NCI-H526 (cell line): ENCODE results near the gene CES2.
"Not testable (repeated sequence)": the region's sequence is repeated elsewhere in the genome, so short reads cannot be mapped to it uniquely, and the experiment has no call there.

ENCODE experiments used
- DNase-seq, 2 experiments: peaks; one replicate each; lab custom pipeline; 2025; lab: John Stamatoyannopoulos, UW

The CES2 gene

GRCh38 chr16:66935314-66936011, at the start of gene CES2:
CES2 (plus strand) TSS chr16:66935516; CDS start chr16:66935636, 120 bp downstream.
- peak in 1 of 2 experiments; percentile 39 for DNase-seq

- no peak for DNase-seq
These were observed 49.0 kb upstream of the CES2 start for GRCh38 chr16:66886321-66886720.

GRCh38 chr16:66886914-66887313, 48.4 kb upstream of the CES2 start:
- DNase-seq: no peak

- no peak for DNase-seq
These were observed 46.4 kb upstream of the CES2 start for GRCh38 chr16:66888647-66889615.

GRCh38 chr16:66889622-66890021, 45.7 kb upstream of the CES2 start:
- no peak for DNase-seq

GRCh38 chr16:66890799-66891198, 44.5 kb upstream of the CES2 start:
- no peak for DNase-seq

GRCh38 chr16:66891360-66891759, 44.0 kb upstream of the CES2 start:
- DNase-seq: no peak

- DNase-seq: no peak
These were observed 43.5 kb upstream of the CES2 start for GRCh38 chr16:66891797-66892196.

- no peak for DNase-seq
These were observed 41.3 kb upstream of the CES2 start for GRCh38 chr16:66894055-66894454.

- peak; percentile 13 to 71 for DNase-seq
These were observed 40.2 kb upstream of the CES2 start for GRCh38 chr16:66894948-66895688.

GRCh38 chr16:66895689-66895979, 39.7 kb upstream of the CES2 start:
- no peak for DNase-seq

GRCh38 chr16:66895999-66896398, 39.3 kb upstream of the CES2 start:
- DNase-seq: no peak

- not testable (repeated sequence) for DNase-seq
These were observed 38.6 kb upstream of the CES2 start for GRCh38 chr16:66896682-66897081.

GRCh38 chr16:66898207-66898606, 37.1 kb upstream of the CES2 start:
- DNase-seq: no peak

- no peak for DNase-seq
These were observed 36.4 kb upstream of the CES2 start for GRCh38 chr16:66898933-66899309.

- no peak for DNase-seq
These were observed 35.9 kb upstream of the CES2 start for GRCh38 chr16:66899310-66899944.

GRCh38 chr16:66899945-66900710, 35.2 kb upstream of the CES2 start:
- DNase-seq: no peak

- no peak for DNase-seq
These were observed 34.4 kb upstream of the CES2 start for GRCh38 chr16:66900721-66901441.

- DNase-seq: no peak
These were observed 33.7 kb upstream of the CES2 start for GRCh38 chr16:66901626-66902025.

GRCh38 chr16:66902648-66903543, 32.4 kb upstream of the CES2 start:
- no peak for DNase-seq
